ENCODE measurements around the gene SOCS2. TPM values are rescaled to one million over a fixed set of nuclear protein-coding genes. Genes with fewer than 3 reads are reported as not detected.

SOCS2 gene
- total and polyA plus RNA-seq, 10 of the 15 experiments (the other 5 are each of a cell fraction or from before 2014, with no cell fraction given) = 2.6 to 12.0 (median 7.2) TPM

- Histone ChIP-seq H3K4me2 (ENCODE audit: control insufficient read depth, insufficient read depth) (no peak overlapping the region), H3K9ac (ENCODE audit: control insufficient read depth, insufficient read depth, low read length) (no peak overlapping the region), H3K4me1 (ENCODE audit: control insufficient read depth, insufficient read depth, low read length) (peaks cover 10% of the 10 kb centered on the region), H3K27me3 (replicated peaks in 1 of 2; ENCODE audit: control insufficient read depth in 2 of 2, insufficient read depth in 2 of 2, low read length in 1 of 2) (no peaks in the 10 kb centered on the region), H3K4me3 (no peak overlapping the region), H3K27ac (ENCODE audit: control insufficient read depth, insufficient read depth) (no peak overlapping the region), H2AFZ (ENCODE audit: control insufficient read depth, low read depth, low read length) (no peak overlapping the region), H3K36me3 (ENCODE audit: control insufficient read depth in 2 of 2, insufficient read depth in 2 of 2, low read length in 1 of 2) (no peaks in the 10 kb centered on the region), H3K9me3 (replicated peaks; ENCODE audit: control insufficient read depth, insufficient read depth, low read length) (no peaks in the 10 kb centered on the region; the same call in 2 of the 3 replicates), H4K20me1 (ENCODE audit: control insufficient read depth, insufficient read depth) (no peaks in the 10 kb centered on the region), H3K79me2 (ENCODE audit: control insufficient read depth, insufficient read depth, low read length) (no peaks in the 10 kb centered on the region)
- no TSS peak for BruUV-seq (replicated peaks)
- ChIA-PET SMC1A (ENCODE audit: uncharacterized antibody, unreplicated experiment) (interaction anchor here (0.7 kb wide), 1 partner anchor 28 kb away, joined by 3 read pairs; no protein-coding TSS in a partner anchor), CTCF (interaction anchor here (1.9 to 2.8 kb wide), 2 partner anchors 38 to 562 kb away, joined by 5 to 10 read pairs; no protein-coding TSS in a partner anchor), RAD21 (ENCODE audit: unreplicated experiment) (interaction anchor here (2.0 kb wide), 1 partner anchor 562 kb away, joined by 6 read pairs; no protein-coding TSS in a partner anchor), POLR2A (no interaction called here)
- FAIRE-seq = no peak
- WGBS (ENCODE audit: insufficient coverage, insufficient replicate concordance, low lambda C conversion rate, missing lambda C conversion rate) = 33% methylated on average over 1 of the region's 1 CpG
- intact Hi-C loops (cut with micrococcal nuclease; ENCODE audit: unreplicated experiment) = no loop called here
- DNase-seq (ENCODE audit: low read depth, low spot score) = no peak
- in situ Hi-C loops (cut with MboI) = no loop called here
- no peak for ATAC-seq
- TF ChIP-seq SREBF2 (IDR thresholded peaks at IDR 0.05; ENCODE audit: low read length) = no peak
- no peak for TF ChIP-seq RBBP5 (conservative IDR thresholded peaks at IDR 0.05)
- TF ChIP-seq HDGF (IDR thresholded peaks at IDR 0.05) = no peak
- TF ChIP-seq ZNF687 (IDR thresholded peaks at IDR 0.05) = no peak
- no peak for TF ChIP-seq RAD21 (IDR thresholded peaks at IDR 0.05; ENCODE audit: insufficient read depth, low read depth, low read length)
- no peak for TF ChIP-seq IRF4 (IDR thresholded peaks at IDR 0.05; ENCODE audit: low read depth, low read length)
- TF ChIP-seq CTCF (IDR thresholded peaks at IDR 0.05 in 2 of 3, conservative IDR thresholded peaks at IDR 0.05 in 1 of 3; ENCODE audit: control insufficient read depth in 2 of 3, extremely low read depth in 1 of 3, insufficient read depth in 1 of 3, low read depth in 3 of 3, low read length in 3 of 3) = no peak
- TF ChIP-seq HCFC1 (IDR thresholded peaks at IDR 0.05; ENCODE audit: low read length) = no peak
- no peak for TF ChIP-seq CEBPB (IDR thresholded peaks at IDR 0.05; ENCODE audit: borderline replicate concordance in 1 of 2, low read depth in 2 of 2, low read length in 2 of 2)
- TF ChIP-seq CBX5 (IDR thresholded peaks at IDR 0.05; ENCODE audit: low read depth) = no peak
- TF ChIP-seq MEF2A (IDR thresholded peaks at IDR 0.05; ENCODE audit: insufficient read depth, low read depth, low read length) = no peak
- TF ChIP-seq STAT1 (conservative IDR thresholded peaks at IDR 0.05) = no peak
- no peak for TF ChIP-seq CBX3 (IDR thresholded peaks at IDR 0.05; ENCODE audit: borderline replicate concordance, low read depth)
- no peak for TF ChIP-seq EGR1 (IDR thresholded peaks at IDR 0.05; ENCODE audit: borderline replicate concordance in 1 of 2, low read depth in 2 of 2, low read length in 2 of 2)
- TF ChIP-seq JUNB (IDR thresholded peaks at IDR 0.05) = no peak
- TF ChIP-seq BRCA1 (IDR thresholded peaks at IDR 0.05; ENCODE audit: low read depth, low read length) = no peak
- TF ChIP-seq USF1 (IDR thresholded peaks at IDR 0.05; ENCODE audit: borderline replicate concordance, extremely low read length, insufficient read depth, low read depth, low read length) = no peak
- no peak for TF ChIP-seq SPI1 (IDR thresholded peaks at IDR 0.05; ENCODE audit: borderline replicate concordance, insufficient read depth, low read depth, low read length)
- no peak for TF ChIP-seq NFYA (IDR thresholded peaks at IDR 0.05; ENCODE audit: borderline replicate concordance, low read depth, low read length)
Observed at GRCh38 chr12:93540466-93540865, 32.0 kb upstream of the SOCS2 start.

All from GM12878 (cell line).